OCI-M2 (cell line): ENCODE measurements around the gene PEMT.

Source experiments
- DNase-seq: peaks from one replicate; lab custom pipeline; 2025; ENCODE audit not compliant: unreplicated experiment; lab: John Stamatoyannopoulos, UW

PEMT gene

DNA sequence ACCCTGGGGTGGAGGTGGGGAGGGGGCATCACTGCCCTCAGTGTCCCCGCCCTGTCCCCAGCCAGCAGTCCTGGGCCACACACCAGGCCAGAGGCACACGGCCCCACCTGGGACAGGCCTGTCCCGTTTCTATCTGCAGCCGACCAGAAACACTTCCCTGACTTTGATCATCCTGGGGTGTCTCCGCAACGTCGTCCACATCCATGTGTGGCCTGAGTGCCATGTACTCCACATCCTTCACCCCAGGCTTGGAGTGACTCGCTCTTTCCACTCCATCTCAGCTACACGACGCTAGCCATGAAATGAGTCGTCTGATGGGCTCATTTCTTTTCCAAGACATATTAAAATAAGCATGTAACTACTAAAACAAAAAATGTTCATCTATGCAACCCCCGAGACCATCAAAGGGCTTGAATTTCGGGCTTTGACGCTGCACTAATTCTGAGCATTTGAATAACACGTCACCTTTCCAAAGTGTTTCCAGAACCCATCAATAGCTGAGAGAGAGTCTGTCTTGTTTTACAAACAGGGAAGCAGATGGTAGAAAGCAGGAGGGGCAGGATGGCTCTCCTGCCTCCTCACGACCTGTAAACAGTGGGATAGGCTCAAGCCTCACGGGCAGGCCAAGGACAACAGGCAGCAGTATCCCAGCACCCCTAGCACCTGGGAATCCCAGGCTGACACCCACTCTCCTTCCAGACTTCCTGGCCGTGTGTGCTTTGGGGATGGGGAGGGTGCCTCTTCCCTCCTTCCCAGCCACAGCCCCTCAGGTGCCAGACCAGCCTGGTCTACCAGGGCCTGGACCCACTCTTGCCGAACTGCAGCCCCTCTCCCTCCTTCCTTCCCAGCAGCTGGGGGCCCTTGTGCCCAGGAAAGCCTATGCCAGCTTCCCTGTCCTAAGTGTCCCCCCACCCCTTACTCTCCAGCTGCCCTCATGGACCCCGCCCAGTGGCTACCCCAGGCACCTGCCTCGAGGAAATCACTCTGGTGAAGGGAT, 75.3 kb downstream of the PEMT start:
- no peak for DNase-seq

DNA sequence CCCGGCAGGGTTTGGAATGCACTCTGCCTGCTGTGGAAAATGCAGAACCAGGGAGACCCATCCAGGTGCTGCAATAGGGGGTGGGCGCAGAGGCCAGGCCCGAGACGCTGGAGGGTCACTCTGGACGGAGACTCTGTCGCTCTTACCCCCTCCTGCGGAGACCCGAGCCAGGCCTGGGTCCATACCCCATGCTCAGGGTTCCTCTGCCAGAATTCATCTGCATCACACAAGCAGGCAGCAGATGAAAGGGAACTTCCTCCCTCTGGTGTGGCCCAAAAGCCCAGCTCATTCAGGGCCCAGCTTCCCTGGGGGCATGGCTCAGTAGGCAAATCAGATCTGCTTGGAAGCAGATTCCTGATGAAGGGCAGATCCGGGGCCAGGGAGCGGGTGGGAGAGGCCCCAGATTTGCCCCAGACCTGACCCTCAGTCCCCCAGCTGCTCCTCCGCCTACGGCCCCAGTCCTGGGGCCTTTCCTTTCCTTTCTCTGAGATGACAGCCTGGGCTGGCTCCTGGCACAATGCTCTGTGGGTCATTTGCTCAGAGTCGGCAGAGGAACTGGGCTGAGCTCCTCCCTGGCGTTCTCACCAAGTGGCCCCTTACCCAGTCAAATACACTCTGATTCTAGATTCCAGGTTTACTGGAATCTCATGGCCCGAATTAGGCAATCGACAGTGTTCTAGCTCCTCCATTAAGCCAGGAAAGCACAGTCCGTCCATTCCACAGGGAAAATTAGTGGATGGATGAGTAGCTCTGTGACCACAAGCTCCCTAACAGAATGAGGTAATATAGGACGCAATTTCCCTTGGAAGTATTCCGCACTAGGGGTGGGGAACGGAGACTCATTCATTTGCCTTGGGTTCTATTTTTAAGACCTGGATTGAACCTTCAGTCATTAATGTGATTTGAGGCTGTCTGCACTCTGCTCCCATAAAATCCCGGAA, 76.2 kb downstream of the PEMT start:
- no peak for DNase-seq

DNA sequence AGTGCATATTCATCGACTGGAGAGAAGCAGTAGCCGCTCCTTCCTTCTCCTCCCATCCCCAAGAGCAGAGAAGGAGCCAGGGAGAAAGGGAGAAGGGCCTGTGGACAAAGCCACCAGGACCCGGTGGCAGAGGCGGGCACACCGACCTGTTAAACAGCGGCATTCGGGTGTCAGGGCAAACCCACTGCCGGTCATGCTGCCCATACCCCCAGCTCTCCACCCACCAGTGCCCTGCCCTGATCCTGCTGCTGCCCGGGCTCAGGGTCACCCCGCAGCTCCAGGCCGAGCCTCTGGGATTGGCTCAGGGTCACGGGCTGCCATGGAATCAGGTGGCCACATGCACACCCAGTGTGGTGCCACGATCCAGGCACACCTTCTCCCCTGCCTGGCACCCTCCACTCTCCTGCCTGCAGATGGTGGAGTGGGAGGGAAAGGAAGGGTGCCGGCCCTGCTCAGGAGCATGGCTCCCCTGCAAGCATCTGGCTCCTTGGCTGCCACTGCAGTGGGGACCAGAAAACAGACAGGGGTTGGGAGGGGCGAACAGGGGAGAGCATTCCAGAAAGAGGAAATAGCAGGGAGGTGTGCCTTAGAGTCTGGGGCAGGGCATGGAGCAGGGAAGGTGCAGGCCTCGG, 77.0 kb downstream of the PEMT start:
- no peak for DNase-seq

DNA sequence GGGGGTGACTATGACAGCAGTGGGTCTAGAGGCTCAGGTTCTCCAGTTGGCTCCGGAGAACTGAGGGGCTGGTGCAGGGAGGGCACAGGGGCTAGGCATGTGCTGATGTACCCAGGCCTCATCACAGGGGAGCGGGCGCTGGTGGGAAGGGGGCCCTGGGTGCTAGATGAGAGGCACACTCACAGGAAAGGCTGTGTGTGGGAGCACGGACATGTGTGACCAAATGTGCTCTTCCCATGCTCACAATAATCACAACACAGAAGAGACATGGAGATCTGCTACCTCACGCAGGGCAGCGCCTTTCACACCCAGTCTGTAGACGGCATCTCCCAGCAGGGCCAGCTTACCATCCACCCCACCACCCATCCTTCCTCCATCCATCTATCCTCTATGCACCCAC, 77.9 kb downstream of the PEMT start:
- DNase-seq: no peak

DNA sequence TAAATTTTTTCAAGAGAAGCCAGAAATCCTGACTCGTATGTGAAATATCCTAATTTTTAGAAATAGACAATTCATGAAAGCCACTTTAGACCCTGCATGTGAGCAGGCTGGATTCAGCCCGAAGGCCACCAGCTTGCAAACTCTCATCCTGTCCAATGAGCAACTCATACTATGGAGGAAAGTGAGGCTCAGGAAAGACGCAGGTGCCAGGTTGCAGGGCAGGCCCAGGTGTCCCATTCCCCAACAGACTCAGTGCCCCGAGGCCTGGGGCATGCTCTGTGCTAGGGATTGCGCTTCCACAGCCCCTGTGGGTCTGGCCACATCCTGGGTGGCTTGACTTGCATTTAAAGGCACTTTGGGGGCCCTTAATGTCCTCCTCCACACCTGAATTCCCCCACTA, 78.6 kb downstream of the PEMT start:
- no peak for DNase-seq

DNA sequence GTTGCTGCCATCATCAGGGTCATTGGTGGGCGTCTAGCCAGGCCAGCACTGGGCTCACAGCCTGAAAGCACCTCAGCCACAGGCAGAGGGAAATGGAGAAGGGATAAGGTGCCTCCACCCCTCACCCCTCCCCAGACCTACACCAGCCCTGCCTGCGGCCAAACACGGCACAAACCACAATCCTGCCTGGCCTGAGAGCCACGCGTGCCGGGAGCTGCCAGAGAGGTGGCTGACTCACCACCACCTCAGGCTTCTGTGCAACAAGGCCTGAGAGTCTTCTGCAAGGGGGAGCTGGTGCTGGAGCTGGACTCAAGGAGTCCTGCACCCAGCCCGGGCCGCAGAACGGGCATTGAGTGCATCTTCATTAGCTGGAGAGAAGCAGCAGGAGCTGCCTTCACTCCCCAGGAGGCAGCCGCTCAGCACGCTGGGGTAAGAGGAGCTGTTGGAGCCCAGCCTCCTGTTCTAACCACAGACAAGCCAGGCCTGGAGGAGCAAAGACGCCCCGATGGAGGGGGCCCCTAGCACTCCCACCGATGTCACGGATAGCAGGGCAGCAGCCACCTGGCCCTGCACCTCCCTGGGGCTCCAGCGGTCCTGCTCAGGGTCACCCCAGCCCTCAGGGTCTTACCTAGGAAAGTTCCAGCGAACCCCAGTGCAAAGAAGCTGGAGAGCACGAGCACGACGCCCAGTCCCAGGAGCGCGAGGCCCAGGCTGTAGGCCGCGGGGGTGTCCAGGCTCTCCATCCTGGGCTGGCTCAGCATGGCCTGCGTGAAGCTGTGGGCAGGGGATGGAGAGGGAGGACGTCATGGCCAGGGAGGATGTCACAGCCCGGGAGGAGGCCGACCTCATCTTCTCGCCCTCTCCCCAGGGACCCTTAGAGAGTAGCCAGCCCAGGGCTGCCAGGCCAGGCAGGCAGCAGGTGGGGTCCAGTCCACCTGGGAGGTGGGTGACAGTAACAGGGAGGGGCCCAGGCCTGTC, 79.3 kb downstream of the PEMT start:
- DNase-seq: no peak

DNA sequence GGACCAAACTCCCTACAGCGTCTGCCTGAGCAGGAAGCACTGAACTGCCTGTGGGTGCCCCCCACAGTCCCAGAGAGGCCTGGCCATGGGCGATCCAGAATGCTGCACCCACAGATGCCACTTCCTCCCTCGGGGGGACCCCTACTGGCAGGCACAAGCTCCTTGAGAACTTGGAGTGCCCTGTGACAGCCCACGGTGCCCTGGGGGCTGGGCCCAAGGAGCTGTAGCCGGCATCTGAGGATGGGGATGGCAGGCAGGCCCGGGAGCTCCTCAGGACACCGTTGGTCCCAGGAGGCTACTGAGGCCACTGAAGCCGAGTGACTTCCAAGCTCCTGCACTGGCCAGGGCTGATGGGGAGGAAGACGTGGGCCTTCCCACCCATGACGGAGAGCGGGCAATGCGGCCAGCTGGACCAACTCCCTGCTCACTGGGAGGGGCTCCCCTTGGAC, 80.2 kb downstream of the PEMT start:
- no peak for DNase-seq

DNA sequence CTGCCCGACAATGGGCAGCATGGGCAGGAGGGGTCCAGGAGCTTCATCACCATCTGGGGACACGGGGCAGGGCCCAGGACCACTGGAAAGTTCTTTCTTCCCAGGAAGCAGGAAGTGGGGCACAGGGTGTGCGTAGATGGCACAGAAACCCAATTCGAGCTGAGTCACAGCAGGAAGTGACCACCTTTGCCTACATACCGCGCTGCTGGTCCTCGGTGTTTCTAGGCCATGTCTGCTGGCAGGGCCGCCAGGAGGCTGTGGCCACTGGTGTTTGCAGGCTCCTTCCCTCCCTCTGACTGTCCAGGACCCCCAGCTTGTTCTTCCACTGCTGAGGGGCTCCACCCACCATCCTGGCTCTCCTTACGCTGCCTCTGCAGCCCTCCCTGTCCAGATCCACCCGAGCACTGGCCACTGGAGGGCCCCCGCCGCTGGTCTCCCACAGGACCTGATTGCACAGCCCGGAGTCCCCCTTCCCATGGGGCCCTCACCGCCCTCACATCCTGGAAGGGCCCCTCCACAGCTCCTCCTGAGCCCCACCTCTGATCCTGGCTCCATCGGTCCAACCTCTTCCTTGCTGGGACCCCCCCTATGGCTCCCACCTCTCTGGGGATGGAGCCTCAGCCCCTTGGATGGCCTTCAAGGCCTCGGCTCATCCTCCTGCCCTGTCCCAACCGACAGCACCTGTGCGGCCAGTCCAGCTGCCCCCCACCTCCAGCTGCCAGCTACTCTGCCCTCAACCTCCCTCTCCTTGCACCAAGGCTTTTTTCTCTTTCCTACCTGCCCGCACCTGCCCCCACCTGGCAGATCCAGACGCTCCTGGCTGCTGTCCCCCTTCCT, 80.8 kb downstream of the PEMT start:
- DNase-seq: no peak

DNA sequence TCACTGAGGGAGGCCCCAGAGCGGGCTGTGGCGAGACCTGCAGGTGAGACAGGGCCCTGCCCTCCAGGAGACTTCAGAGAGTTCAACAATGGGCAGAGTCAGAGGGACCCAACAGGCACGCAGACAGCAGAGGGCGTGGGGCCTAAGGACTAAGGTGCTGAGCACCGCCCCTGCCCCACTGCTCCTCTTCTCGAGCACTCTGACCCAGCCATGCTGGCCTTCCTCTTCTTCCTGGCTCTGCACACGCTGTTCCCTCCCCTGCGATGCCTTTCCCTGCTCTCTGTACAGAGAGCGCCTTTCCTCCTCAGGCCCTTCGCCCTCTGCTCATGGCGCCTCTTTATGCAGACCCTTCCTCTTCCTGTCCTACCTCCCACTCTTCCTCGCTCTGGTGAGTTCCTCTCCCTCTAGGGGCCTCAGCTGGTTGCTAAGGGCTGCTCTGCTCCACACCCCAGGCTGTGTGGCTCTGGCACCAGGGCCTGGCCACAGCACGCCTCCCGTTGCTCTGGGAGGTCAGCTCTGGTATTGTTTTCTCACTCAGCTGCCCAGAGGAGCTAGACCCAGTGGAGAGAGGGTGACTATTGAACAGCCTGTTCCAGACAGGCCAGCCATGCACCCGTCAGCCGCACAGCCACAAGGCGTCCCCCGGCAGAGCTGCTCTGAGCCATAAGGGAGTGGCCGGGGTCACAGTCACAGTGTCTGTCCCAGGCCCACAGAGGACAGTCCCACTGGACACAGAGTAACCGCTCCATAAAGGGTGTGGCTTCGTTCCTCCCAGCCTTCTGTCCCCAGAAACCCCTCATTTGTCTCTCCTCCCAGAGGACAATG, 81.7 kb downstream of the PEMT start:
- no peak for DNase-seq

DNA sequence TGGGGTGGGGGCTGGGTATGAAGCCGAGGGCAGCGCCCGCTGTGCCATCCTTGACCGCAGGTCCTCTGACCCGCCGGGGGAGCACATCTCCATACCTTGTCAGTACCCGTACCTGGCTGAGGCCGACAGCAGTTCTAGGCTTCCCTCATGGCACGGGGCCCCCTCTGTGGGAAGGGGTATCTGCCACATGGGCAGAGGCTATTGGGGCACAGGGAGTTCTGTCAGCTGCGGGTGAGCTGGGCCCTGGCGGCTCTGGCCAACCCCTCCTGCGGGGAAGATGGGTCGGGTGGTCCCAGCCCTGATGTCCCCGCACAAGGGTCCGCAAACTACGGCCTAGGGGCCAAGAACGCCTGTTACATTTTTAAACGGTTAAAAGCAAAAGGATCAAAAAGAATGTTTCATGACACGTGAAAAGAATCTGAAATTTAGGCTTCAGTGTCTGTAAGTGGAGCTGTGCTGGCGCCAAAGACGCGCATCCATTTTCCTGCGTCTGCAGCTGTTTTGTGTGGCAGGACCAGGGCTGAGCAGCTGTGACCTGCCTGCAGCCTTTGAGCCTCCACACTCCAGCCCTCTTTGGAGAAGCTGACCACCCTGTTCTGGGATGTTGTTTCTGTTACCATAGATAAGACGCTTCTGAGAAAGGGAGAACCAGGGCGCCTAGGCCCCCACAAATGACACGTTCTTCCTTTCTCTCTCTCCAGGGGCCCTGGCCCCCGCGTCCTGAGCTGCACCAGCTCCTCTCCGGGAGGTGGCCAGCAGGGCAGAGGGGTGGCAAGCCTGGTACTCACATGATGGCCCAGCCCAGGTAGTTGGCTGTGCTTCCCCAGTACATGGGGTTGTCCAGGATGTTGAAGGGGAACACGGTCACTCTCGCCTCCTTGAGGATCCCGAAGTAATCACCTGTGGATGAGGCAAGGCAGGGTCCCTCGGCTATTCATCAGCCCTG, 82.6 kb downstream of the PEMT start:
- DNase-seq: no peak

DNA sequence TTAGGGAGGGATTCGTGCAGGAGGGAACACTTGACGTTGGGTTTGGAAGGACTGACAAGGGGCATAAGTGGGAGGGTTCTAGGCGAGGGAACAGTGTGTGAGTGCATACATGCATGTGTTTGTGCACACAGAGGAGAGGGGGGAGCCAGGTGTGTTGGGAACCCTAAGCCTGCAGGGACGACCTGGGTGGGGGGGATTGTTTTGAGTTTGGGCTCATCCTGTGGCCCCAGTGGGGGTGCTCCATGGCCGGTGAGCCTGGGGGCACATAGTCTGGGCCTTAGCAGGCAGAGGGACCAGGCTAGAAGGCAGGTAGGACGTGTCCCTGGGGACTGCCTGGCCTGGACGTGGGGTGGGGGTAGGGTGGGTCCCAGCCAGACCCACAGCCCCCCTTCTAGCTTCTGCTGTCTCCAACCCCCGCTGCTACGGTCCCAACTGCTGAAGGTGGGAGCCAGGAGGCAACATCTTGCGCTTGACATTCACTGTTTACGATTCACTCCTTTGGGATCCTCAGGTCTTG, 83.4 kb downstream of the PEMT start:
- no peak for DNase-seq

DNA sequence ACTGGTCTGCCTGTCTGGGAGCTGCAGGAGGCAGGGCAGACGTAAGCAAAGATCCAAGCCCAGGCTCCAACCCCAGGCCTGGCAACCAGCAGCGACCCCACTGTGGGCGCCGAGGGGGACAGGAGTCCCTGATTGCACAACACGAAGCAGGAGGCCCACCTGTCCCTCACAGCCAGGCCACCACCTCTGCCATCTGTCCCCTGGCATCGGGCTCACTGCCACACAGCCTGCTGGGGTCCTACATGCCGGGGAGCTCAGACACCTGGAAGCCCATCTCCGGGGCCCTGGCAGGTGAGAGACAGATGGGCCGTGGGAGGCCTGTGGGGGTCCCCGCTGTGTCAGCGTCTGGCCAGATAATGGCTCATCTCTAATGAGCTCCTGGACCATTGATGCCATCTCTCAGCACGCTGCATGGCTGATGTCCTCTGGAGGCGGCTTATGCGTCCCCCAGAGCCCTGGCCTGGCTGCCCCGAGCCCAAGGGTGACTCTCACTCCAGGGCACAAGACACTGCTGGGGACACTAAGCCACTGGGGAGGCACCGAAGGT, 84.0 kb downstream of the PEMT start:
- no peak for DNase-seq

DNA sequence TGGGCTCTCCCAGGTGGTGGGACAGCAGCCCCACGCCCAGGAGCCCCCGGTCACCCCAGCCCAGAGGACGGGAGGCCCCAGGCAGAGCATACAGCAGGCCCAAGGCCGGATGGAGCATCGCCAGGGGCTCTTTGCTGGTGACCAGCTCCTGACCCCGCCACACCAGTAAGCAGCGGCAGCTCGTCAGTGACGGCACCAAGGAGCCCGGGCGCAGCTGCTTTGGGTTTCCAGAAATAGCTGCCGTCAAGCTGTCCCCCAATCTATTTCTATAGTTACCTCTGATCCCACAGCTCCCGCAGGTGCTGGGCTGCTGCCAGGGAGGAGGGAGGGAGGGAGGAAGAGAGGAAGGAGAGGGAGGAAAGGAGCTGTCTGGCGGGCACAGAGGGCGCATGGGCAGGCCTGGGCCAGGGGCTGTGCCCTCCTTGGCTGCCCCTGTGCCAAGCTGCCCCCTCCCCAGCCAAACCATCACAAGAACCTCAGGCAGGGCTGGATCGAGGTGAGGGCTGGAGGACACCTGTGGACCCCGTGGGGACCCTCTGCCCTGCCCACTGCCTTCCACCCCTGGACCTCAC, 84.5 kb downstream of the PEMT start:
- no peak for DNase-seq

DNA sequence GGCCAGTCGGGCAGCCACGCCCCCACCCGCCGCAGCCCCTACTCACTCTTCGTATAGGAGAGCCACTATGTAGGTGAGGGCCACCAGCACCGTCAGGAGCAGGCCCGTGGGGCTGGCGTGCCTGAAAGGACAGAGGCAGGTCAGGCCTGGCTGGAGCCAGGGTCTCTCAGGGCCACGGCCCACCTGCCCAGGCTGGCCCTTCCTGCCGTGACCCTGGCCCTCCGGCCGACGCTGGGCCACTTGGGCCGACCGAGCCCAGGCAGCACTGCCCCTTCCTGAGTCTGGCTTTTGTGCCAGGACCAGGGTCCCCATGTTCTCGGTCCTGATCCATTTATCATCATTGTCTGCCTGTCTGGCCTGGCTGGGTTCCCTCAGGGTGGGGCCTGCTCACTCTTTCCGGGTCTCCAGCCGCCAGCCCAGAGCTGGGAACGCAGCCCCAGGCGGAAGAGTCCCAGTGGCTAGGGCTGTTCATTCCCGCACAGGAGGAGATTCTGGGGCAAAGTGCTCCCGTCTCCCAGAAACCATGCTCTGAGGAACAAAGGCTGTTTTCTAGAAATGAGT, 85.2 kb downstream of the PEMT start:
- no peak for DNase-seq

DNA sequence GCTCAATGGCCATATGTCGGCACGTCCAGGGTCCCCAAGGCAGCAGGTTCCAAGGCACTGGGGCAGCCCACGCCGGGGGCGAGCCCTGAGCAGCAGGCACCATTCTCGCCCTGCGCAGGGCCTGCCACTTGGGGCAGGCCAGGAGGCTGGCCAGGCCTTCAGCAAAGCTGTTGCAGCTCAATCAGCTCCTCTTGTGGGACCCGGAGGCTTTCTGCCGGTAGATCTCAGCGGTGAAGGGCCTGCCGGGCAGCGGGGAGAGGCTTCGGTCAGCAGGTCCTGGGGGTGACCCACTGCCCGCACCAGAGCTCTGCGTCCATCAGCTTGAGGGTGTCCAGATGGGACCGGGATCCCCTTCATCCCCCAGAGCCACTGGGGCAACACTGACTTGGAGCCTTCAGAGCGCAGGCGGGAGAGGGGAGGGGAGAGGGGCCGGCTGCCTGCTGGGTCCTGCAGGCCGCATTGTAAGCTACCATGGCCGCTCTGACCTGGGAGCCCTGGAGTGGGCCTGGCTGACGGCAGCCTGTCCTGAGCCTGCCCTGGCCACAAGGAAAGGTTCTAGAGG, 85.8 kb downstream of the PEMT start:
- no peak for DNase-seq

DNA sequence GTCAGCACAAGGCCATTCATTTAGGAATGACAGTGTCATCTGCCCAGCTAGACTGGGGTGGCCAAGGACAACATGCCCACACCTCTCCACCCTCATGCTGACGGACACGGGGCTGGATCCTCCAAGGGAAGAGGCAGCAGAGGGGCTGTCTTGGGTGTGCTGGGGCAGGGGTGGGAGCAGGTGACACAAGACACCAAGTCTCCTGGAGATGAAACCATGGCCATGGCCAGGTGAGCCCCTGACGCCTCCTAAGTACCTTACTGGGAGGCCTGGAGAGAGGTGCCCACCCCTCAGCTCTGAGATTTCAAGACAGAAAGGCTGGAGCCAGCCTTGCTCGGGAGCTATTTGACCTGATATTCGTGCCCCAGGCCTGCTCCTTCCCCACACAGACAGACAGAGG, 86.4 kb downstream of the PEMT start:
- DNase-seq: no peak
